Kidney tubule cell (primary cell): Measurements from ENCODE around the gene ANKRD23.

ENCODE experiments used
- DNase-seq: peaks from one replicate; pipeline ENCODE4 v3.0.0-alpha.2; 2018; ENCODE audit warnings: low spot score

The ANKRD23 gene

DNA sequence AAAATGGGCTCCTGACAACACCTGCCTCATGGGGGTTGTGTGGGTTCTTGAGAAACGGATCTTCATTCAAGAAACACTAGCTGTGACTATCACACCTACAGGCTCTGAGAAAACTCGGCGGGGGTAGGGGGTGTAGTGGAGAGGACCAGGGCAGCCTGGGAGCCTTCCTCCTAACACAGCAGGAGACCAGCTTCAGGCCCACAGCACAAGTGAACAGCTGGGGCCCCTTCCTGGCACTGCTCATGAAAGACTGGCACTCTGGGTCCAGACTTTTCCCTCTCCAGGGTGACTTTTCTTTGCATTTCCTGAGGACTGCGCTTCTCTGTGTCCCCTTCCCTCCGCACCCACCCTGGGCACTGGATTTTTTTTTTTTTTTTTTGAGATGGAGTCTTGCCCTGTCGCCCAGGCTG is 33.2 kb upstream of the ANKRD23 start:
- no peak for DNase-seq

DNA sequence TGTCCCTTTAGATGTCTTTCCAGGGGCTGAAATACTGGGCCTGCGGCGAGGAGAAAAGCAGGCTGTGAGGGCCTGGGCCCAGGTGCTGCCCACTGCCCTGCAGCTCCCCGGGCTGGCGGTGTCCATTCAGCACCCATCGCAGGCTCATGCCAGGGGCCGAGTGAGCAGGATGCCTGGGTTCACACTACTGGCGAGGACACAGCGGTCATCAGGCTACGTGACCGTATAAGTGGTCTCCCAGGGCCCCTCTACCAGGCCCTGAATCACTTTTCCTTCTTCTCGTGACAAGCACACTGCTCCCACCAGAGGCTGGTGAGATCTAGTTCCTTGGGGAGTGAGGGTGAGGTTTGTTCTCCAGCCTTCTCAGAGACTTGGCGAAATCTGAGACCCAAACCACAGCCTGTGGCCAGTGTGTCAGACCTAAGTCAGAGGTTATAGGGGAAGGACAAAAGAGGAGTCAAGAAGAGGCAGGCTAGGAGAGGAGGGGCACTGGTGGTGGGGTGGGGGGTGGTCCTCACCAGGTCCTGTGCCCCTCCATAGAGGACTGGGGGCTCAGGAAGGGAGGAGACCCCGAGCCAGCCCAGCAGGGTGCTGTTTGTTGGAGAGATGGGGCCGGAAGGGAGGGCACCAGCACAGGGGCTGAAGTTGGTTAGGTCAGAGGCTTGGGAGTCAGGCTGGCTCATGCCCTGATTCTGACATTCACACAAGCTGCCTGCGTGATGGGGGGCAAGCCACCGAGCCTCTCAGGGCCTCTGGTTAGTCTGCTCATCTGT is 32.6 kb upstream of the ANKRD23 start:
- DNase-seq = no peak

DNA sequence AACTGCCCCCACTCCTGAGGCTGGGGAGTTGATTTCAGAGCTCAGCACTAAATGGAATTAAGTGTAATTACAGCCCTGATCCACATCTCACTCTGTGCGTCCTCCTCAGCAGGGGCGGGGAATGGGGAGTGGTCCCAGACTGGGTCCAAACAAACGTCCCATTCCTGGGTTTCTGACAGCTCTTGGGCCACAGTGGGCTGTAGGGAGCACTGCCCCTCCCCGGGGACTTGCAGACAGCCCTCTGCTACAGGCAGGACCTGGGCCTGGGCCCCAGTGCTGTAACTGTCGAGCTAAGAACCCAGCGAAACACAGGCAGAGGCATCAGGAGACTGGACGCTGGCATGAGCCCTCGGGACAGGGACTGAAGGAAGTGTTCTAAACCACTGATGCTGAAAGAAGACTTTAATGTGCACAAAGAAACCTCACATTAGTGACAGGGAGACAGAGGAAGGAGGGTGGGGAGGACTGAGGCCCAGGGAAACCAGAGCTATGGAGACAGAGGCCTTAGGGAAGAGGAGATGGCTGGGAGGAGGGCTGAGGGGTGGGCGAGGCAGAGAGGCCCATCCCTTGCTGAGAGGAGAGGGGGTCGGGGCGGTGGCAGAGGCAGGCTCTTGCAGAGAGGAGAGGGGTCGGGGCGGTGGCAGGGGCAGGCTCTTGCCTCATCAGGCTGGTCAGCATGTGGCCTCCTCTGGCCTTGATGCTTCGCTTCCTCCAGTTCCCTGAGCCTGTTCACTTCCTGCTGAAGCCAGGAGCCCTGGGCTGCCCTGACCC is 31.9 kb upstream of the ANKRD23 start:
- DNase-seq = no peak

DNA sequence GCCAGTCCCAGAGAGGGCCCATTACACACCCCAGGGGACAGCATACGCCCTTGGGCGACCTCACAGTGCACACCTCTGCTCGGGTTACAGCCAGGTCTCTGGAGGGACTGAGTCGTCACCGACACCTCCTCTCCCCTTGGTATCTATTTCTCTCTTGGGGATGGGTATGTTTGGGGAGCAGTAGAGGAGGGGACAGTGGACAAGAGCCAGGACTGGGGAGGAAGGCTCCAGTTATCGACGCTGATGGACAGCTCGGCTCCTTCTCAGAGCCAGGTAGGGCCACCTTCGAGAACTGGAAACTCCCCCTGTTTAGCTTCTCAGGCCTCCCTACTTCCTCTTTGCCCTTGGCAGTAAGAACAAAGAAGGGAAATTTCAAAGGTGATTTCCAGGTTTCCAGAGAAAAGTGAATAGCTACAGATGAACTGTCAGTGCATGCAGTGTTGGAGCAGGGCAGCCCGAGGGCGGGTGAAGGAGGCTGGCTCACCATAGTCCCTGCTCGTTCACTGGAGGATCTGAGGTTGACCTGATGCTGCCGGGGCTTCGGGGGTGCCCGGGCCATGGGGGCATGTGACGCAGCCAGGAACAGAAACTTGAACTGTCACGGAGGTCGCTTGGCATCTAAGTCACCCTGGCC is 30.5 kb upstream of the ANKRD23 start:
- DNase-seq = peak; percentile 53

DNA sequence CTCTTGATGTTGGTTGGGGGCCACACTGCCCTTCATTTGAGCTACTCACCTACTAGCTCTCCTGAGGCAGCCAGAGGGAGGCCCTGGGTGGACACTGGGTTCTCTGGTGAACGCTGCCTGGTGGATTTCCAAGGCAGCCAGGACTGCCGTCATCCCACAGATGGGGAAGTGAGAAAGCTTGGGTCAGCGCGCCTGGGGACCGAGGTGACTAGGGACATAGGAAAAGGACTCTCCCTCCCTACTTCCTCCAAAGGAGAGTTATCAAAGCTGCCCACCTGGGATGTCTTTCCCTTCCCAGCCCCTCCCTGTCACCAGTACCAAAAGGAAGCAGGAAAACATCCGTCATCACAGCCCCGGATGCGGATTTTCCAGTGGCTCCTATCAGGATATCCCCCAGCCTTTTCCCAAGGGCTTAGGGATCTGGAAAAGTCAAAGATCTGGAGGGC is 29.9 kb upstream of the ANKRD23 start:
- no peak for DNase-seq

DNA sequence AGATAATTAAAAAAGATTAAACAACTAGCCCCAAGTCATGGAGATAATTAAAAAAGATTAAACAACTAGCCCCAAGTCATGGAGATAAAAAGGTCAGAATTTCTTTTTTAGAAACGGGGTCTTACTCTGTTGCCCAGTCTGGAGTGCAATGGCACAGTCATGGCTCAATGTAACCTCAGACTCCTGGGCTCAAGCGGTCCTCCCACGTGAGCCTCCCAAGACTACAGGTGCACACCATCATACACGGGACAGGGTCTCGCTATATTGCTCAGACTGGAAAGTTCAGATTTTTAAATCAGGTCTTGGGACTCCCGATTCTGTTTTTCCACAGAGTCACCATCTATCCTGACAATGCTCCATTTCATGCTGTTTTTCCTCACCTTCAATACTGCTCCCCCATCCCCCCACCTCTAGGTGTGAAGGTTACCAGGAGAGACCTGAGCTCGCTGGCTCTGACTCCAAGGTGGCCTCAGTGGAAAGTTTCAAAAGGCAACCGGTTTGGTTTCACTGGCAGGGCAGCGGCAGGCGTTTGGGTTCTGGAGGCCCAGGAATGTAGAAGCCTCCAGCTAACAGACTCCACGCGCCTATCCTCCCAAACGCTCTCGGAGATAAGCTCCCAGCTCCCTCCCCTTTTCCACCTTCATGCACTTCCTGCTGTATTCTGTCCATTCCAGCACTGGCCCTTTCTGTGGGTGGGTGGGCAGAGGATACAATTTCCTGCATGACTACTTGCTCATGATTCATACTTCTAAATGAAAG is 28.9 kb upstream of the ANKRD23 start:
- DNase-seq = peak; percentile 35

DNA sequence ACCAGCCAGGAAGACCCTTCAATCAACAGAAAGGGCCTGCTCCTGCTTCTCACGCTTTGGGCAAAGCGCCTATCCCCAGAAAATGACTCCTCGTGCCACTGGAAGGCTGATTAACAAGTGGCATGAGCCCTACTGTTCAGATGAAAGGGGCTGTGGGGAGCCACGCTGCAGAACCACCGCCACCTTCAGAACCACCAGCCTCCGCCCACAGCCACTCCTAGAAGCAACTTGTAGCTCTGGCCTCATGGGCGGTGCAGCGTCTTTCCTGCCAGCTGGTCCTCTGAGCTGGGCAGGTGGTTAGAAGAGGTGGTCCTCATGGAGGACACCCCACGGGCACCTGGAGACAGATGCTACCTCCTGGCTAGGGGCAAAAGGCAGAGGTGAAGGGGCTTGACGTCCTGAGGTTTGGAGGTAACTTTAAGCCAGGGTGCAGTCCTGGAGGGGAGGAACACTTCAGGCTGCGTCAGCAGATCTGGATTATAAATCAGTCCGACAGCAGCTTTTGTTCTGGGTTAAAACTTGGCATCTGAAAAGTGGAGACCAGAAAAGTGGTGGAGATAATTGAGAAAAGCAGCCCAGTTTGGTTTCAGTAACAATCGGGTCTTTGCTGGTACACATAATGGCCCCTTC is 26.9 kb upstream of the ANKRD23 start:
- DNase-seq = no peak

DNA sequence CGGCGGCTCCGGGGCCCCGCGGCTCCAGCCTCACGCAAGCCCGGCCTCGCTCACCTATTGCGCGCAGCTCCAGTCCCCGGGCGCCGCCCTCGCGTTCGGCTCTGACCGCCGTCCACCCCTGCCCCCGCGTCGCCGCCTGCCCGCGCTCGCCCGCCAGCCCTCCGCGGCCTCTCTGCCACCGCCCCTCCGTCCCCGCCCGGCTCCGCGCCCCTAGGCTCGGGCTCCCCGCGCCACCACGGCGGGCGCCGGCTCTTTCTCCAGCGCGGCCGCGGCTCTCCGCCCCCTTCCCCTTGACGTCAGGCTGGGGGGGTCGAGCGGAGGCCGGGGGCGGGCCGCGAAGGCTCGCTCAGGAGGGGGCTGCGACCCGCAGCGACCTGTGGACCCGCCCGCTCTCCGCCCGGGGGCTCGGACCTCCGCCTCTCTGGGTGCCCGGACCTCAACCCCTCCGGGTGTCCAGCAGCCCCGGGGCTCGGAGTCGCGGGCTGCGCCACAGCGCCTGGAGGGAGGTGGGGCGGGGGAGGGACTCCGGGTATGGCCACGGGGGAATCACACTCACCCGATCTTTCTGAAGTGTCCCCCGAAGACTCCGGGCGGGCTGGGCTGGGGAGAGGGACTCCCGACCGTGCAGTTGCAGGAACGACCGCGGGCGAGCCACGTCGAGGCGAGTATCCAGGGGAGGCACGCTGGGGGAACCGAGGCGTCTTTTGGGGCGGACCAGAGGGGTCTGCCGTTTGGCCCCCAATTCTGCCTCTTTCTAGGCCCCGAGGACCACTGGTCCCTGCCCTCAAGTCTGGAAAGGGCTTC is 26.2 kb upstream of the ANKRD23 start, which contains the start of gene SEMA4C:
Gene SEMA4C, minus strand, starts transcription at position 259 of the 804 bp plus-strand sequence. CDS start 2,194 bp downstream, outside the sequence.
- peak; percentile 46 for DNase-seq

DNA sequence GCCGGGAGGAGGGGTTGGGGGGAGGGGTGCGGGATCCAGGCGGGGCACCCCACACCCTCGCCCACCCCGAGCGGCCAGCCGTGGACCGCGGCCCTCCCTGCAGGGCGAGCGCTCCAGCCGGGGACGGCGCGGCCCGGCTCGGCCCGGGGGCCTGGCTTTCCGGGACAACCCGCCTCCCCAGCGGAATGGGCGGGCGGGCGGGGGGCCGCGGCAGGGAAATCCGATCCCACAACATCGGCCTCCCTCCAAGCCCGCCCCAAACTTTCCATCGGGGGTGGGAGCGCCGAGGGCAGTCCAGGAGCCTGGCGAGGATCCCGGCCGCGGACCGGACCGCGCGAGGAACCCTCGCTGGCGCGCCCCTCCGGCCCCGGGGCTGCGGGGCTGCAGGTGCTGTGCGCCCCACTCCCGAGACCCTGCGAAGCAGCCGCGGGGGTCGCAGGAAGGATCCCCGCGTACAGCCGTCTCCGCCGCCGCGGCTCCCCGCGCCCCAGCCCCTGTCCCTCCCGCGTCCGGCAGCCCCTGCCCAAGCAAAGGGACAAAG is 25.5 kb upstream of the ANKRD23 start:
- DNase-seq = peak; percentile 62

DNA sequence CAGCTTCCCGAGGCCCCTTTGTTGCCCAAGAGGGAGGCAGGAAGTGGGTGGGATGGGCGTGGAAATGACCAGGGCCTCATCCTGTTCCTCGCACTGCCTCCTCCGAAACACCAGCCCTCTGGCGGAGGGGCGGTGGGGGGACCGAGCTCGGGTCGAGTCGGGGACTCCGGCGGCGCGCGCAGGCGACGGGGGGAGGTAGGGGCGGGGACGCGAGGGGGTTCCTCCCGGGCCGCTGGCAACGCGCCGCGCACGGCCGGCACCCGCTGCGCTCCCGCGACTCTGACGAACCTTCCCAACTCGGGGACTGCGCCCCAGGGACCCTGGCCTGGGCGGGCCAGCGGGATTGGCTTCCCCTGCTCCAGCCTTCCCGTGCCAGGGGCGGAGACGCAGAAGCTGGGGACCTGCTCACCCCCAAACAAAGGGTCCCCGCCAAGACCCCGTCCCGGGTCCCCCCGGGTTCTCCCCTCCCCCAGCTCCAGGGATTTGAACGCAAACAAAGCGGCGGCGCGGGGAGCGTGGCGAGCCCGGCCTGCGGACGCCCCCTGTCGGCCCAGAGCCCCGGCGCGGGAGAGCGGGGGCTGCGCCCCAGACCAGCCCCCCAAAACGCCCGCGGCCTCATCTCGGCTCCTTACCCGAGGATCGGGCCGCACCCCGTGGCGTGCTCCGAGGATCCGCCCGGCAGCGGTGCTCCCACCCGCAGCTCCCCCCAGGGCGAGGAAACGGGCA is 24.9 kb upstream of the ANKRD23 start:
- peak; percentile 90 for DNase-seq

DNA sequence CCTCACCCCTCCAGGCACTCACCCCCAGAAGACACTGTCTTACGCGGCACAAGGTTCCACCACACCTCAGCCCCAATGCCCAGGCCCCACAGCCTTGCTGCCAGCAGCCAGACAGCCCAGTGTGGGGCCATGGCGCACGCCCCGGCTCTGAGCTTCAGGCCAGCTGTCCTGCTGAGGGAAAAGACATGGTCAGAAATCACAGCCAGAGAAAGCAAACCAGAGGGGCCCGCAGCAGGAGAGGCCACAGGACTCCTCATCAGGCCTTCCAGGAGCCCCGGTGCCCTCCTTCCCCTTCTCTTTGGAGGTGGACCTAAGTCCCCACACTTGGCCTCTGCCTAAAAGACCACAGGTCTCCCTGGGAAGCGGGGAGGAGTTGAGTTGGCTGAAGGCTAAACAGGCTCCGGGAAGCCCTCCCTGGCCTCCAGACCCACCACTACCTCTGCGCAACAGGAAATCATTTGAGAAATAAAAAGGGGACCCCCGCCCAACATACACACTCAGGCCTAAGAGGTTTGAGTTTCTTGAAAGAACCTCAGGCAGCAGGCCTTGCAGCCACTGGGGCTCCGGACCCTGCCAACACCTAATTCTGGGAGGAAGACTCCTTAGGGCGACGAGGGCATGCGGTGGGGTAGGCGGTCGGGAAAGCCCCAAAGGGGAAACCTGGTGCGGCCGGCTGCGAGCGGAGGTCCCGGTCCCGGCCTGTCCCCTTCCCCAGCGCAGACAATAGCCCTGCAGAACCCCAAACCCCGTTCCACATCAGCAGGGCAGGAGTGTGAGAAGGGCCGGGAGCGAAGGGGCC is 24.1 kb upstream of the ANKRD23 start:
- no peak for DNase-seq

DNA sequence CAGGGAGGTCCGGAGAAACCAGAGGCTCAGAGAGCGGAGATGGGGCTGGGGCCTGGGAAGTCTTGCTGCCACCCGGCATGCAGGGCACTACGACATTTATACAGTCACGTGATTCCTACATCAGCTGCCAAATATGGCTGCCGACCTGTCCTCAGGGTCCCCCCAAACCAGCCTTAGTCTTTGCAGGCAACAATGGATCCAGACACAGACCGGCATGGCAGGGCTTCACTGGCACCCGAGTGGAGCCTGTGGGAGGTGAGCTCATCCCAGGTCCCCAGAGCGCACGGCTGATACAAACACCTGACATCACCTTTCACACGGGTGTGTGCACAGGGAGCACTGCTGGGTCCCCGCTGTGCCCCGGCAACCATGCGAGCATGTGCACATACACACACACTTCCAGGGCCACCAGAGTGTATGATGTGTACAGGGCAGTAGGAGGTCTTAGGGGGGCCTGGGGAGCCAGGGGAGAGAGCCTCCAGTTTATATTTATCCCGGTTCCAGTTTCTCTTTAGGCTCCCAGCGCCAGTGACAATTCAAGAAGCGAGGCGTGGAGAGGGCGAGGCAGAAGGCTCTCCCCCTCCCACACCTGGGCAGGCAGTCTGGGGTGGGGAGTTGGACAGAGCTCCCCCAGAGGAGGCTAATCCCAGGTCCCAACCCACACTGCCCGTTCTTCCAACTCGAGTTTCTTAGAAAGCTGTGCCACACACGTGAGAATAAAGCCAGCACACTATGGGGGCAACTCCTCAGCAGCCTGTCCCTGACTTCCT is 23.4 kb upstream of the ANKRD23 start:
- DNase-seq = no peak

DNA sequence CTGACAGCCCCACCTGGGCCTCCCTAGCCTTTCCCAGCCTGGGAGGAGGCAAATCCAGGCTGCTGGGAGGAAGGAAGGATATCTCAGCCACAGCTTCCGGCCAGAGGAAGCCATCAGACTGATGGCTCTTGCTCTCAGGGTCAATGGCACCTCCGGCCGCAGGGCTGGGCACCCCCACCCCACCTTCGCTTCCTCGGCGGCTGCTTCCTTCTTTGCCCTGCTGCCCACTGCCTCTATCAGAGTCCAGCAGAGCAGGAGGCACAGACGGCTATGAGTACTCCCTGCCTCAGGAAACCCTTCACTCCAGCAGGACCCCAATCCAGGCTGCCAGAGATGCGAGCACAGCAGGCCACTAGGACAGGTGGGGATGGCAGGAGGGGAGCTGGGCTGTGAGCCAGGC is 22.8 kb upstream of the ANKRD23 start:
- DNase-seq = no peak

DNA sequence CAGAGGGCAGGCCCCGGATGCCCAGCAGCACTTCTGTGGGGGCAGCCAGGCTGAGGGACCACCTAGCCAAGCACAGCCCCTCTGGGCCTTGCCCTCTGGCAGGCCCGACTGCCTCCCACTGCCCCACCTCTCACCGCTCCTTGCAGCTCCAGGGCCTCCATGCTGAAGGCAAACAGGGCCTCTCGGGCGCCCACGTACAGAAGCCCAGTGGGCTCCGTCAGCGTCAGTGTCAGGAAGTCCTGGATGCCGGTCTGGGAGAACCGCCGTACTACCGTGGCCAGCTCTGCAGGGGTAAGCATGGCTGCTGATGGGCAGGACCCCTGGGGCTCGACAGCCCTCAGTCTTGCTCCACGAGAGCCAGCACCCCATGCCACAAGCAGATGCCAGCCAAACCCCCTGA is 22.3 kb upstream of the ANKRD23 start:
- no peak for DNase-seq

DNA sequence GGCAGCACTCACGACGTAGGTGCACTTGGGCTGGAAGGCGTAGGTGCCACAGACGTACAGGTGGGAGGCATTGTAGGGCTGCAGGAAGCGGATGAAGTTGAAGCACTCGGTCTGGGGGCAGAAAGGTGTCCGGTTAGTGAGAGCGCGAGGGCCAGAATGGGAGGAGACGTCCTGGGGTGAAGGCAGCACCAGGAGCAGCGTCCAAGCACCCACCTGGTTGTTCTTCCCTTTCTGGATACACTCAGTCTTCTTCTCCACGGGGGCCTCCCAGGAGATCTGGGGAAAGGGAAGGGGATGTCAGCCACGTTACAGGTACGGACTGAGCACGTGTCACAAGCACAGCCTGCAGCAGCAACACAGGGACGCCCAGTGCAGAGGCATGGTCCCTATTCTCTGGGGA is 21.8 kb upstream of the ANKRD23 start:
- no peak for DNase-seq

DNA sequence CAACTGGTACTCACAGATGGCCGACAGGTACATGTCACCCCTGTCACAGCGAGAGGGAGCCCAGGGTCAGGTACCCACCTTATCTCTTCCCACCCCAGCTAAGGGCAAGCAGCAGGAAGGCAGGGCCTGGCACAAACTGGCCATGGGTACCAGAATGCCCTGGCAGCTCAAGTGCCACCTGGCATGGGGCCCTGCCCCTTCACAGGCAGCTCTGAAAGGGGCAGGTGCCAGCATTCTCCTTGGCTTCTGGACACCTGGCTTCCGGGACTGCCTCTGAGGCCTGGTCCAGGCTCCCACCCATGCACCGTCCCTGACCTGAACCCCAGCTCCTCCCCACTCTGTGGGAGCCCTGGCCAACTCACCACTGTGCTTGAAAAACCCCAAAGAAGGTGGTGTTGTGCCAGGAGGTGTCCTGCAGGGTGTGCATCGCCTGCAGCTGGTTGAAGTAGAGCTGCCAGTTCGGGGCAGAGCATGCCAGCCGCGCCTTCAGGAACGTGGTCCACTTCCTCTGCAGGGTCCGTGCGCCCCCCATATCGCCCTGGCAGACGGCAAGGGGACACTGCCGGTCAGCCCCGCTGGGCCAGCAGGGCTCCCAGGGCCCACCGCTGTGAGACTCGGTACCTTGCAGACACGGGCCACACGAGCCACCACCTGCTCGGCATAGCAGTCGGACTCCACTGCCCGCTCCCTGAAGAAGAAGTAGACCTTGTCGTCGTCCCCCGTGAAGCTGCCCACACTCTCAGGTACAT is 20.7 kb upstream of the ANKRD23 start:
- DNase-seq = no peak

DNA sequence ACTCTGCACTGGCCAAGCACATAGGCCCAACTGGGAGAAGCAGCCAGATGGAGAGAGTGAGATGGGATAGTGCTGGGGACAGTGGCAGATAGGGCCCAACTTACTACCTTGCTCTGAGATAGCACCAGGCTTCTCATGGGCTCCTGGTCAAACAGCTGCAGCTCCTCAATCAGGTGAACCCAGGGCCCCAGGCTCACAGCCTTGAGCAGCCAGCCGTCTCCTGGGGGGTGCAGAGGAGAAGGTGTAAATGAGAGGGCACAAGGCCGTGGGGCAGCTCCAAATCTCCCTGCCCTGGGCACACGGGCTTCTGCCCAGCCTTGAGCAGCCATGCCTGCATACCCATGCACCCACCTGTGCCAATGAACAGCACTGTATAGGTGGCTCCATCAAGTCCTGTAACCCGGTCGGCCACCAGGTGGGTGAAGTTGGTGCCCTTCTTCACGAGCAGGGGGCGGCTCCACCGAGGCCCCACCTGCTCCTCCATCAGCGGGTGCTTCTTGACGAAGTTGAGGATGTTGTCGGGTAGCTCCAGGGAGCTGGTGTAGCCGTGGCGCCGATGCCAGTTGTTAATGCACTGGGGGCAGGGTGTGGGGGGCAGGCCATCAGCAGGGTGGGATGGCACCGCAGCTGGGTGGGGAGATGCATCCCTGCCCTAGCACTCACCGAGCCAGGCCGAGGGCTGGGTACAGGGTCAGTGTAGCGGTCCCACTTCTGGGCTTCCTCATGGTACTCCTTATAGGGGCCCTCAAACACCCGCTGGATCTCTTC is 19.9 kb upstream of the ANKRD23 start:
- DNase-seq = no peak
